Fibroblast of the aortic adventitia (primary cell): ENCODE measurements around the gene ZNF555. TPM values are rescaled to one million over a fixed set of nuclear protein-coding genes. Genes with fewer than 3 reads are reported as not detected.

Experiments
- DNase-seq: peaks from one replicate; pipeline ENCODE4 v3.0.0-alpha.2; 2010; ENCODE audit warnings: low read depth
- H3K4me3 ChIP-seq: 2 replicates; pipeline ENCODE4 v1.5.1; 2011; ENCODE audit warnings: low read depth, mild to moderate bottlenecking, control low read depth, low read length, moderate library complexity
- CTCF ChIP-seq: IDR thresholded peaks from 2 replicates; pipeline ENCODE4 v1.5.1; 2011; ENCODE audit warnings: mild to moderate bottlenecking, low read length, control low read depth, inconsistent platforms; ENCODE audit not compliant: insufficient read depth
- total RNA-seq: library from RNA; depleted of rRNA; stranded (reverse); fragments of >200 nt; gene quantifications from 2 replicates; pipeline ENCODE4 v1.2.3, GENCODE V29; 2012; ENCODE audit warnings: low replicate concordance

The ZNF555 gene
- total RNA-seq, 1 donor: 7.0 TPM

GRCh38 chr19:2847507-2847906, 6.2 kb downstream of the ZNF555 start:
- no peak for TF ChIP-seq CTCF
- no peak for DNase-seq
- no peak overlapping the region for H3K4me3 ChIP-seq

- TF ChIP-seq CTCF: no peak
- H3K4me3 ChIP-seq: no peak overlapping the region
- DNase-seq: no peak
Observed at GRCh38 chr19:2848616-2849015, 7.3 kb downstream of the ZNF555 start.

- DNase-seq: no peak
- H3K4me3 ChIP-seq: no peak overlapping the region
- no peak for TF ChIP-seq CTCF
Observed at GRCh38 chr19:2850256-2850925, 9.1 kb downstream of the ZNF555 start.

- no peak for TF ChIP-seq CTCF
- H3K4me3 ChIP-seq: no peak overlapping the region
- no peak for DNase-seq
Observed at GRCh38 chr19:2852598-2852997, 11.3 kb downstream of the ZNF555 start.

GRCh38 chr19:2853015-2853606, 11.8 kb downstream of the ZNF555 start:
- no peak for TF ChIP-seq CTCF
- DNase-seq: no peak
- H3K4me3 ChIP-seq: no peak overlapping the region

- DNase-seq: no peak
- H3K4me3 ChIP-seq: no peak overlapping the region
- no peak for TF ChIP-seq CTCF
Observed at GRCh38 chr19:2854849-2855248, 13.6 kb downstream of the ZNF555 start.
